HepG2 (cell line): Measurements from ENCODE around the gene TOM1L2. TPM values are rescaled to one million over a fixed set of nuclear protein-coding genes. Genes with fewer than 3 reads are reported as not detected.
A peak's percentile ranks its signal among the peaks of the same experiment; 100 is the strongest.

ENCODE experiments used
- HMG20A ChIP-seq: IDR thresholded peaks from 2 replicates; pipeline ENCODE4 v1.6.1; 2016; ENCODE audit warnings: borderline replicate concordance
- KDM2A ChIP-seq: sonication (generic); formaldehyde crosslinking; IDR thresholded peaks from 2 replicates; pipeline ENCODE4 v1.4.0; 2020; ENCODE audit warnings: low read depth, missing genetic modification reagents, borderline replicate concordance
- MAFF ChIP-seq: IDR thresholded peaks from 2 replicates; pipeline ENCODE4 v1.6.1; 2011; ENCODE audit warnings: low read depth, low read length, improper control_type of control experiment
- MAFG ChIP-seq: sonication (generic); formaldehyde crosslinking; IDR thresholded peaks from 2 replicates; pipeline ENCODE4 v1.5.1; 2020; ENCODE audit warnings: mild to moderate bottlenecking, missing genetic modification reagents
- MLLT10 ChIP-seq: sonication (generic); formaldehyde crosslinking; IDR thresholded peaks from 2 replicates; pipeline ENCODE4 v1.4.0; 2020; ENCODE audit warnings: missing genetic modification reagents
- NKX3-1 ChIP-seq: sonication (generic); formaldehyde crosslinking; IDR thresholded peaks from 2 replicates; pipeline ENCODE4 v1.5.0; 2020; ENCODE audit warnings: missing genetic modification reagents
- PCBP1 ChIP-seq: fragments of 200-400 bp; formaldehyde crosslinking; IDR thresholded peaks from 2 replicates; pipeline ENCODE4 v1.6.1; 2017; ENCODE audit warnings: mild to moderate bottlenecking, low read depth, low read length, borderline replicate concordance
- PHF5A ChIP-seq: IDR thresholded peaks from one replicate; pipeline ENCODE4 v1.6.1; 2018; ENCODE audit warnings: low read depth, missing genetic modification reagents; ENCODE audit not compliant: unreplicated experiment
- RARG ChIP-seq: sonication (generic); formaldehyde crosslinking; IDR thresholded peaks from 2 replicates; pipeline ENCODE4 v1.4.0; 2020; ENCODE audit warnings: low read depth, mild to moderate bottlenecking, missing genetic modification reagents
- SMARCC2 ChIP-seq: fragments of 450-650 bp; IDR thresholded peaks from 2 replicates; pipeline ENCODE4 v1.6.1; 2017; ENCODE audit warnings: antibody characterized with exemption, mild to moderate bottlenecking
- SOX6 ChIP-seq, 2 experiments: fragments of 450-650 bp in 1 of 2; sonication (generic) in 1 of 2; formaldehyde crosslinking in 1 of 2; IDR thresholded peaks; 2 replicates each; pipeline versions ENCODE4 v1.4.0 to v1.6.1; 2017 to 2020; ENCODE audit warnings: antibody characterized with exemption in 1 of 2, mild to moderate bottlenecking in 1 of 2, missing genetic modification reagents in 1 of 2
- ZFP82 ChIP-seq: sonication (generic); formaldehyde crosslinking; IDR thresholded peaks from 2 replicates; pipeline ENCODE4 v1.5.1; 2020; ENCODE audit warnings: mild to moderate bottlenecking, missing genetic modification reagents, borderline replicate concordance
- ZFX ChIP-seq: sonication (generic); formaldehyde crosslinking; IDR thresholded peaks from 2 replicates; pipeline ENCODE4 v1.4.0; 2020; ENCODE audit warnings: mild to moderate bottlenecking, low read depth, missing genetic modification reagents, moderate library complexity
- ZNF10 ChIP-seq: sonication (generic); formaldehyde crosslinking; IDR thresholded peaks from 2 replicates; pipeline ENCODE4 v1.4.0; 2020; ENCODE audit warnings: mild to moderate bottlenecking, low read depth, missing genetic modification reagents, borderline replicate concordance
- ZNF207 ChIP-seq: fragments of 450-650 bp; IDR thresholded peaks from 2 replicates; pipeline ENCODE4 v1.6.1; 2016; ENCODE audit warnings: antibody characterized with exemption, borderline replicate concordance
- ZNF468 ChIP-seq: sonication (generic); formaldehyde crosslinking; IDR thresholded peaks from 2 replicates; pipeline ENCODE4 v1.8.0; 2022; ENCODE audit warnings: mild to moderate bottlenecking, moderate library complexity, missing genetic modification reagents
- ZNF781 ChIP-seq: sonication (generic); formaldehyde crosslinking; IDR thresholded peaks from 2 replicates; pipeline ENCODE4 v1.5.1; 2020; ENCODE audit warnings: borderline replicate concordance, mild to moderate bottlenecking, missing genetic modification reagents; ENCODE audit errors: not compliant biosample characterization
- polyA plus RNA-seq, 8 experiments: library from polyadenylated mRNA; depleted of rRNA in 3 of 8; stranded (reverse) in 7 of 8; unstranded in 1 of 8; fragments of >200 nt; fragmentation: Illumina TruSeq in 4 of 8; extraction: Trizol in 4 of 8; gene quantifications; 2 replicates each; pipeline versions ENCODE4 v1.2.1 to v1.2.3, GENCODE V29; 2011 to 2016; ENCODE audit warnings: low read depth in 4 of 8, missing spikeins in 1 of 8, mixed read lengths in 1 of 8; ENCODE audit not compliant: insufficient read depth in 1 of 8
- total RNA-seq, 5 experiments: library from RNA; depleted of rRNA; stranded (reverse); fragments of >200 nt; fragmentation: Illumina TruSeq; extraction: Trizol; gene quantifications; 2 replicates each; pipeline ENCODE4 v1.2.3, GENCODE V29; 2016; ENCODE audit warnings: low read depth in 1 of 5
- TF ChIP-seq, protein P1 (sequence below): sonication (generic); formaldehyde crosslinking; IDR thresholded peaks from 2 replicates; pipeline ENCODE4 v1.4.0; 2020; ENCODE audit warnings: low read depth, missing genetic modification reagents
- TF ChIP-seq, protein P2 (sequence below): sonication (generic); formaldehyde crosslinking; IDR thresholded peaks from 2 replicates; pipeline ENCODE4 v1.4.0; 2020; ENCODE audit warnings: mild to moderate bottlenecking, low read depth, missing genetic modification reagents
- TF ChIP-seq, protein P3 (sequence below): sonication (generic); formaldehyde crosslinking; IDR thresholded peaks from 2 replicates; pipeline ENCODE4 v1.4.0; 2020; ENCODE audit warnings: missing genetic modification reagents
- TF ChIP-seq, protein P4 (sequence below): IDR thresholded peaks from 2 replicates; pipeline ENCODE4 v1.6.1; 2012; ENCODE audit warnings: inconsistent platforms
- TF ChIP-seq, protein P5 (sequence below): sonication (generic); formaldehyde crosslinking; IDR thresholded peaks from 2 replicates; pipeline ENCODE4 v1.4.0; 2020; ENCODE audit warnings: missing genetic modification reagents, low read depth, mild to moderate bottlenecking, borderline replicate concordance

TOM1L2 gene
- total and polyA plus RNA-seq, 2 of the 13 experiments (the other 11 are each of a cell fraction or from before 2014, with no cell fraction given), result 4.7 to 7.4 TPM

DNA sequence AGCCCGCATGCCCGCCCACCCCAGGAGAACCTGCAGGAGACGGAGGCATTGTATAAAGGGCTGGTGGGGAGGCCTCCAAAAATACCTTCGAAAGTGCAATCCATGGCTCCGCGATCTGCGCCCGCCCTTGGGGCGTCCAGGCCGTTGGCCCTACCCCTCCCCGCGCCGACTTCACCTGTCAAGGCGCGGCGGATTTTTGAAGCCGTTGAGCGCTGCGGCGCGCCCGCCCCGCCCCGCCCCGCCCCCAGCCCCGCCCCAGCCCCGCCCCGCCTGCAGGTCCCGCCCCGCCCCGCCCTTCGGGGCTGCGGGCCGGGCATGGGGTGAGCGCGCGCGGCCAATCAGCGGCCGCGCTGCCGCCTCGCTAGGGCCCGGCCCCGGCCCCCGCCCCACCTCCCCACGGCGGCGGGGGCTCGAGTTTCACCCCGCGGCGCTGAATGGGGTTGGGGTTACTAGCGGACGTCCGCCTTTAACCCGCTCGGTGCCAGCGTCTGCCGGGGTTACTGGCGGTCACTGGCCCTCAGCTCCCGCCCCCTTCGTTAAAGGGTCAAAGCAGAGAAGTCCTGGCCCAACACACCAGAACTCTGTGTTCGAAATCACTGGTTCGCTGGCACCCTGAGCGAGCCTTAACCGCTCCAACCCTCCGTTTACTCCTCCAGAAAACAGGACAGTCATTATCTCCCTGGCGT lies 148.6 kb downstream of the TOM1L2 start (continued):
- TF ChIP-seq, protein P1, sequence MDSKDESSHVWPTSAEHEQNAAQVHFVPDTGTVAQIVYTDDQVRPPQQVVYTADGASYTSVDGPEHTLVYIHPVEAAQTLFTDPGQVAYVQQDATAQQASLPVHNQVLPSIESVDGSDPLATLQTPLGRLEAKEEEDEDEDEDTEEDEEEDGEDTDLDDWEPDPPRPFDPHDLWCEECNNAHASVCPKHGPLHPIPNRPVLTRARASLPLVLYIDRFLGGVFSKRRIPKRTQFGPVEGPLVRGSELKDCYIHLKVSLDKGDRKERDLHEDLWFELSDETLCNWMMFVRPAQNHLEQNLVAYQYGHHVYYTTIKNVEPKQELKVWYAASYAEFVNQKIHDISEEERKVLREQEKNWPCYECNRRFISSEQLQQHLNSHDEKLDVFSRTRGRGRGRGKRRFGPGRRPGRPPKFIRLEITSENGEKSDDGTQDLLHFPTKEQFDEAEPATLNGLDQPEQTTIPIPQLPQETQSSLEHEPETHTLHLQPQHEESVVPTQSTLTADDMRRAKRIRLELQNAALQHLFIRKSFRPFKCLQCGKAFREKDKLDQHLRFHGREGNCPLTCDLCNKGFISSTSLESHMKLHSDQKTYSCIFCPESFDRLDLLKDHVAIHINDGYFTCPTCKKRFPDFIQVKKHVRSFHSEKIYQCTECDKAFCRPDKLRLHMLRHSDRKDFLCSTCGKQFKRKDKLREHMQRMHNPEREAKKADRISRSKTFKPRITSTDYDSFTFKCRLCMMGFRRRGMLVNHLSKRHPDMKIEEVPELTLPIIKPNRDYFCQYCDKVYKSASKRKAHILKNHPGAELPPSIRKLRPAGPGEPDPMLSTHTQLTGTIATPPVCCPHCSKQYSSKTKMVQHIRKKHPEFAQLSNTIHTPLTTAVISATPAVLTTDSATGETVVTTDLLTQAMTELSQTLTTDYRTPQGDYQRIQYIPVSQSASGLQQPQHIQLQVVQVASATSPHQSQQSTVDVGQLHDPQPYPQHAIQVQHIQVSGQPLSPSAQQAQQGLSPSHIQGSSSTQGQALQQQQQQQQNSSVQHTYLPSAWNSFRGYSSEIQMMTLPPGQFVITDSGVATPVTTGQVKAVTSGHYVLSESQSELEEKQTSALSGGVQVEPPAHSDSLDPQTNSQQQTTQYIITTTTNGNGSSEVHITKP, result no peak; the same call in 1 of the 2 replicates
- TF ChIP-seq PHF5A (CRISPR knock-in tag) (no peak), ZNF468 (no peak), HMG20A (no peak), SOX6 (IDR thresholded peaks at IDR 0.05) (no peak), SOX6 (CRISPR knock-in tag; IDR thresholded peaks at IDR 0.05) (no peak), ZFP82 (CRISPR knock-in tag) (0 out of 2 replicates have a peak, but pooled peaks have one; percentile 68), ZNF781 (CRISPR knock-in tag) (no peak), MAFF (no peak), KDM2A (CRISPR knock-in tag) (no peak; the same call in 1 of the 2 replicates), MLLT10 (CRISPR knock-in tag) (no peak), RARG (CRISPR knock-in tag) (no peak), NKX3-1 (CRISPR knock-in tag) (no peak), ZFX (CRISPR knock-in tag) (peak; percentile 39), ZNF10 (CRISPR knock-in tag) (no peak), PCBP1 (0 out of 2 replicates have a peak, but pooled peaks have one; percentile 49), ZNF207 (no peak), MAFG (no peak), SMARCC2 (no peak)
- TF ChIP-seq, protein P2, sequence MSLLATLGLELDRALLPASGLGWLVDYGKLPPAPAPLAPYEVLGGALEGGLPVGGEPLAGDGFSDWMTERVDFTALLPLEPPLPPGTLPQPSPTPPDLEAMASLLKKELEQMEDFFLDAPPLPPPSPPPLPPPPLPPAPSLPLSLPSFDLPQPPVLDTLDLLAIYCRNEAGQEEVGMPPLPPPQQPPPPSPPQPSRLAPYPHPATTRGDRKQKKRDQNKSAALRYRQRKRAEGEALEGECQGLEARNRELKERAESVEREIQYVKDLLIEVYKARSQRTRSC (CRISPR knock-in tag), result no peak
- TF ChIP-seq, protein P3, sequence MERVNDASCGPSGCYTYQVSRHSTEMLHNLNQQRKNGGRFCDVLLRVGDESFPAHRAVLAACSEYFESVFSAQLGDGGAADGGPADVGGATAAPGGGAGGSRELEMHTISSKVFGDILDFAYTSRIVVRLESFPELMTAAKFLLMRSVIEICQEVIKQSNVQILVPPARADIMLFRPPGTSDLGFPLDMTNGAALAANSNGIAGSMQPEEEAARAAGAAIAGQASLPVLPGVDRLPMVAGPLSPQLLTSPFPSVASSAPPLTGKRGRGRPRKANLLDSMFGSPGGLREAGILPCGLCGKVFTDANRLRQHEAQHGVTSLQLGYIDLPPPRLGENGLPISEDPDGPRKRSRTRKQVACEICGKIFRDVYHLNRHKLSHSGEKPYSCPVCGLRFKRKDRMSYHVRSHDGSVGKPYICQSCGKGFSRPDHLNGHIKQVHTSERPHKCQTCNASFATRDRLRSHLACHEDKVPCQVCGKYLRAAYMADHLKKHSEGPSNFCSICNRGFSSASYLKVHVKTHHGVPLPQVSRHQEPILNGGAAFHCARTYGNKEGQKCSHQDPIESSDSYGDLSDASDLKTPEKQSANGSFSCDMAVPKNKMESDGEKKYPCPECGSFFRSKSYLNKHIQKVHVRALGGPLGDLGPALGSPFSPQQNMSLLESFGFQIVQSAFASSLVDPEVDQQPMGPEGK (CRISPR knock-in tag), result peak; percentile 90
- TF ChIP-seq, protein P4, sequence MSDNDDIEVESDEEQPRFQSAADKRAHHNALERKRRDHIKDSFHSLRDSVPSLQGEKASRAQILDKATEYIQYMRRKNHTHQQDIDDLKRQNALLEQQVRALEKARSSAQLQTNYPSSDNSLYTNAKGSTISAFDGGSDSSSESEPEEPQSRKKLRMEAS, result peak; percentile 58
- TF ChIP-seq, protein P5, sequence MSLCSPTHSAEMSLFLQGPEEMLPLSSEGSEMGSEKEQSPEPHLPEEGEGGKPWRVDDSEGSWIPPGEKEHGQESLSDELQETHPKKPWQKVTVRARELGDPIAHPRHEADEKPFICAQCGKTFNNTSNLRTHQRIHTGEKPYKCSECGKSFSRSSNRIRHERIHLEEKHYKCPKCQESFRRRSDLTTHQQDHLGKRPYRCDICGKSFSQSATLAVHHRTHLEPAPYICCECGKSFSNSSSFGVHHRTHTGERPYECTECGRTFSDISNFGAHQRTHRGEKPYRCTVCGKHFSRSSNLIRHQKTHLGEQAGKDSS, result peak; percentile 79; the same call in 1 of the 2 replicates
